Ramos (cell line): ENCODE results near the gene ABCC3.

ENCODE experiments used
- in situ Hi-C: fragments of 300-500 bp; cut with MboI; formaldehyde crosslinking; loops from one replicate; pipeline ENCODE4 v1.14.3; 2022; ENCODE audit warnings: low sequenced_read_pairs; ENCODE audit not compliant: unreplicated experiment

ABCC3 gene

GRCh38 chr17:50627036-50627781 is 7.5 kb upstream of the ABCC3 start:
- in situ Hi-C loops = loop anchor here (5.0 kb wide), 1 partner anchor 80 kb away; the partner anchor contains the start of gene SPATA20

- in situ Hi-C loops = loop anchor here (5.0 kb wide), 1 partner anchor 81 kb away; the partner anchor contains the start of gene SPATA20
These were observed 6.7 kb upstream of the ABCC3 start for GRCh38 chr17:50627782-50628601.

- in situ Hi-C loops = loop anchor here (5.0 kb wide), 1 partner anchor 83 kb away; the partner anchor contains the start of gene SPATA20
These were observed 4.8 kb upstream of the ABCC3 start for GRCh38 chr17:50629902-50630301.

- in situ Hi-C loops = no loop called here
These were observed 4.0 kb upstream of the ABCC3 start for GRCh38 chr17:50630524-50631194.

- in situ Hi-C loops = no loop called here
These were observed 3.3 kb upstream of the ABCC3 start for GRCh38 chr17:50631195-50631907.

- in situ Hi-C loops = no loop called here
These were observed 2.6 kb upstream of the ABCC3 start for GRCh38 chr17:50631908-50632571.

- in situ Hi-C loops = no loop called here
These were observed 2.0 kb upstream of the ABCC3 start for GRCh38 chr17:50632637-50633036.

GRCh38 chr17:50633683-50634082 is 998 bp upstream of the ABCC3 start:
- in situ Hi-C loops = no loop called here

GRCh38 chr17:50634915-50635731 is 442 bp downstream of the ABCC3 start:
- in situ Hi-C loops = no loop called here

- in situ Hi-C loops = no loop called here
These were observed 976 bp downstream of the ABCC3 start for GRCh38 chr17:50635732-50635981.

- in situ Hi-C loops = no loop called here
These were observed 1.5 kb downstream of the ABCC3 start for GRCh38 chr17:50635982-50636803.

GRCh38 chr17:50636804-50637195 is 2.1 kb downstream of the ABCC3 start:
- in situ Hi-C loops = no loop called here

- in situ Hi-C loops = no loop called here
These were observed 3.3 kb downstream of the ABCC3 start for GRCh38 chr17:50637829-50638605.

- in situ Hi-C loops = no loop called here
These were observed 3.9 kb downstream of the ABCC3 start for GRCh38 chr17:50638606-50638965.

- in situ Hi-C loops = no loop called here
These were observed 4.5 kb downstream of the ABCC3 start for GRCh38 chr17:50638966-50639713.

GRCh38 chr17:50640686-50641351 is 6.1 kb downstream of the ABCC3 start:
- in situ Hi-C loops = no loop called here
